H9 (cell line): Measurements from ENCODE around the gene NKAIN2. TPM values are rescaled to one million over a fixed set of nuclear protein-coding genes. Genes with fewer than 3 reads are reported as not detected.

ENCODE experiments used
- DNase-seq: peaks from one replicate; pipeline ENCODE4 v3.0.0-alpha.2; 2017
- H2AFZ ChIP-seq: one replicate; pipeline ENCODE4 v1.6.1; 2013; ENCODE audit warnings: mild to moderate bottlenecking, low read length, control low read depth, moderate library complexity
- H2AK5ac ChIP-seq: 2 replicates; pipeline ENCODE4 v1.6.1; 2013; ENCODE audit warnings: low read length, control low read depth, mixed read lengths; ENCODE audit not compliant: insufficient read length
- H2BK120ac ChIP-seq: one replicate; pipeline ENCODE4 v1.6.1; 2013; ENCODE audit warnings: low read depth, mild to moderate bottlenecking, low read length, control low read depth, inconsistent platforms; ENCODE audit not compliant: poor library complexity, severe bottlenecking
- H2BK12ac ChIP-seq: 2 replicates; pipeline ENCODE4 v1.6.1; 2013; ENCODE audit warnings: low read length, control low read depth, mixed read lengths, low read depth; ENCODE audit not compliant: insufficient read length
- H2BK15ac ChIP-seq: 2 replicates; pipeline ENCODE4 v1.6.1; 2013; ENCODE audit warnings: low read depth, low read length, control low read depth
- H2BK20ac ChIP-seq: one replicate; pipeline ENCODE4 v1.6.1; 2013; ENCODE audit warnings: low read depth, mild to moderate bottlenecking, low read length, control low read depth, inconsistent platforms; ENCODE audit not compliant: poor library complexity, severe bottlenecking
- H2BK5ac ChIP-seq: 2 replicates; pipeline ENCODE4 v1.6.1; 2013; ENCODE audit warnings: low read length, control low read depth, mixed read lengths; ENCODE audit not compliant: insufficient read length
- H3K14ac ChIP-seq: 2 replicates; pipeline ENCODE4 v1.6.1; 2013; ENCODE audit warnings: low read length, control low read depth; ENCODE audit not compliant: insufficient read depth
- H3K18ac ChIP-seq: 2 replicates; pipeline ENCODE4 v1.6.1; 2013; ENCODE audit warnings: low read depth, mild to moderate bottlenecking, mixed read lengths, low read length, control low read depth; ENCODE audit not compliant: insufficient read length
- H3K23ac ChIP-seq: 2 replicates; pipeline ENCODE4 v1.6.1; 2013; ENCODE audit warnings: low read length, control low read depth, mixed read lengths, low read depth; ENCODE audit not compliant: insufficient read length
- H3K23me2 ChIP-seq: 2 replicates; pipeline ENCODE4 v1.6.1; 2013; ENCODE audit warnings: low read depth, mild to moderate bottlenecking, mixed read lengths, low read length, control low read depth; ENCODE audit not compliant: insufficient read length, poor library complexity, severe bottlenecking
- H3K27ac ChIP-seq: 2 replicates; pipeline ENCODE4 v1.5.1; 2013; ENCODE audit warnings: low read length, control low read depth, mixed read lengths, low read depth; ENCODE audit not compliant: insufficient read length
- H3K27me3 ChIP-seq: 2 replicates; pipeline ENCODE4 v1.6.1; 2013; ENCODE audit warnings: low read length, control low read depth, inconsistent platforms; ENCODE audit not compliant: insufficient read depth
- H3K4ac ChIP-seq: 2 replicates; pipeline ENCODE4 v1.6.1; 2013; ENCODE audit warnings: low read depth, mild to moderate bottlenecking, control low read depth, inconsistent platforms, low read length, moderate library complexity
- H3K4me1 ChIP-seq: 2 replicates; pipeline ENCODE4 v1.6.1; 2013; ENCODE audit warnings: low read length, control low read depth, inconsistent platforms; ENCODE audit not compliant: insufficient read depth
- H3K4me2 ChIP-seq: 2 replicates; pipeline ENCODE4 v1.6.1; 2013; ENCODE audit warnings: low read length, control low read depth, mixed read lengths; ENCODE audit not compliant: insufficient read length, insufficient read depth
- H3K56ac ChIP-seq: 2 replicates; pipeline ENCODE4 v1.6.1; 2013; ENCODE audit warnings: low read depth, mild to moderate bottlenecking, mixed read lengths, low read length, control low read depth; ENCODE audit not compliant: insufficient read length
- H3K79me1 ChIP-seq: 2 replicates; pipeline ENCODE4 v1.6.1; 2013; ENCODE audit warnings: low read depth, mild to moderate bottlenecking, moderate library complexity, low read length, control low read depth, inconsistent platforms; ENCODE audit not compliant: insufficient read depth, poor library complexity, severe bottlenecking
- H3K79me2 ChIP-seq: 2 replicates; pipeline ENCODE4 v1.6.1; 2013; ENCODE audit warnings: low read length, control low read depth, inconsistent platforms; ENCODE audit not compliant: insufficient read depth
- H3K9ac ChIP-seq: 2 replicates; pipeline ENCODE4 v1.6.1; 2013; ENCODE audit warnings: low read length, control low read depth, mixed read lengths; ENCODE audit not compliant: insufficient read length; ENCODE audit errors: extremely low read depth
- H3K9me3 ChIP-seq: one replicate; pipeline ENCODE4 v1.6.1; 2013; ENCODE audit warnings: low read depth, low read length, inconsistent platforms; ENCODE audit not compliant: control insufficient read depth
- H3T11ph ChIP-seq: one replicate; pipeline ENCODE4 v1.6.1; 2013; ENCODE audit warnings: mild to moderate bottlenecking, low read length, control low read depth, inconsistent platforms
- H4K20me1 ChIP-seq: one replicate; pipeline ENCODE4 v1.6.1; 2013; ENCODE audit not compliant: control insufficient read depth, insufficient read length, insufficient read depth
- H4K5ac ChIP-seq: 2 replicates; pipeline ENCODE4 v1.6.1; 2013; ENCODE audit warnings: low read depth, mild to moderate bottlenecking, mixed read lengths, low read length, control low read depth; ENCODE audit not compliant: insufficient read length
- H4K8ac ChIP-seq: replicated peaks from 2 replicates; pipeline ENCODE4 v1.6.1; 2013; ENCODE audit warnings: low read length, control low read depth, mixed read lengths, low read depth; ENCODE audit not compliant: insufficient read length
- H4K91ac ChIP-seq: 2 replicates; pipeline ENCODE4 v1.6.1; 2013; ENCODE audit warnings: low read depth, mild to moderate bottlenecking, moderate library complexity, mixed read lengths, low read length, control low read depth; ENCODE audit not compliant: insufficient read length
- H3K27ac Mint-ChIP-seq, 3 experiments: 2 replicates in 2 of 3; 3 replicates in 1 of 3; pipeline ENCODE4 v1.8.0; 2020 to 2021; ENCODE audit warnings: mixed read lengths in 3 of 3, mild to moderate bottlenecking in 1 of 3, moderate library complexity in 1 of 3
- H3K27me3 Mint-ChIP-seq: 2 replicates; pipeline ENCODE4 v1.8.0; 2021; ENCODE audit warnings: low read depth, mild to moderate bottlenecking, moderate library complexity, mixed read lengths
- H3K36me3 Mint-ChIP-seq, 3 experiments: 2 replicates in 2 of 3; 3 replicates in 1 of 3; pipeline ENCODE4 v1.8.0; 2020 to 2021; ENCODE audit warnings: low read depth in 3 of 3, mixed read lengths in 3 of 3; ENCODE audit not compliant: insufficient read depth in 1 of 3
- H3K4me1 Mint-ChIP-seq, 2 experiments: 2 replicates each; pipeline ENCODE4 v1.8.0; 2020; ENCODE audit warnings: mixed read lengths in 2 of 2
- H3K4me3 Mint-ChIP-seq, 2 experiments: 2 replicates in 1 of 2; 3 replicates in 1 of 2; pipeline ENCODE4 v1.8.0; 2020 to 2021; ENCODE audit warnings: mild to moderate bottlenecking in 2 of 2, mixed read lengths in 2 of 2, moderate library complexity in 1 of 2
- H3K9me3 Mint-ChIP-seq, 2 experiments: 2 replicates in 1 of 2; 3 replicates in 1 of 2; pipeline ENCODE4 v1.8.0; 2020; ENCODE audit warnings: mild to moderate bottlenecking in 2 of 2, mixed read lengths in 2 of 2, moderate library complexity in 1 of 2
- WGBS: extraction: QIAGEN DNeasy Blood & Tissue Kit; methylation state at CpG from one replicate; pipeline ENCODE4 v1.1.7; 2013; ENCODE audit warnings: missing lambda C conversion rate, low lambda C conversion rate, mixed read lengths; ENCODE audit not compliant: insufficient read length; ENCODE audit errors: extremely low coverage; 5-methylcytosine and 5-hydroxymethylcytosine counted together
- total RNA-seq: library from RNA; stranded (reverse); gene quantifications from 2 replicates; pipeline ENCODE4 v1.2.1, GENCODE V29; 2021
- TF ChIP-seq, protein P1 (sequence below): fragments of 200-600 bp; sonication (generic); conservative IDR thresholded peaks from 3 replicates; pipeline ENCODE4 v1.8.0; 2021; ENCODE audit warnings: antibody characterized with exemption, mild to moderate bottlenecking

NKAIN2 gene
- total RNA-seq, 1 experiment from 2014 or later: 0.17 TPM

DNA sequence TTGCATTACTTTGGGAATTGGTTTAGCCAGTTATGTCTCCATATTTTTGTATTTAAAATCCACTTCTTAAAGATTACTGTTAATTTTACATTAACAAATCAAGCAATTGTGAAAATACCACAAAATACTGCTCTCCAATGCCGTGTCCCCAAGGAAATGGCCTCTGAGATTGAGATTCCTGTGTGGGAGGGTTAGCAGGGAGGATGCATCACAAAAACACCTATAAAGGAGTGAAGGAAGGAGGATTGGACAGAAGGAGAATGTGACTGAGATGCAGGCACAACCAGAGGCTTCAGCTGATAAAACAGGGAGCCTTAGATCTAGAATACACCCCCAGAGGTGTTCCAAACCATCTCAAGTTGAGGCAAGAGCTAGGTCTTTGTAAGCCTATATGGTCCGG lies 34.2 kb upstream of the NKAIN2 start:
- Histone ChIP-seq H3K27ac (peak overlapping the region; percentile 78), H3K9me3 (no peaks in the 10 kb centered on the region), H2BK12ac (no peak overlapping the region), H3K9ac (no peak overlapping the region), H3K4ac (no peak overlapping the region), H4K5ac (no peak overlapping the region), H4K8ac (no peak overlapping the region), H2BK120ac (no peak overlapping the region), H2BK20ac (no peak overlapping the region), H2AFZ (no peak overlapping the region), H3K56ac (no peak overlapping the region), H3K27me3 (no peaks in the 10 kb centered on the region), H3K79me2 (no peaks in the 10 kb centered on the region), H2BK15ac (no peak overlapping the region), H3K4me2 (no peak overlapping the region), H3K14ac (no peak overlapping the region), H3K18ac (no peak overlapping the region), H3K4me1 (peaks cover 14% of the 10 kb centered on the region), H3T11ph (no peak overlapping the region), H4K91ac (no peak overlapping the region), H3K23me2 (no peaks in the 10 kb centered on the region), H3K79me1 (no peaks in the 10 kb centered on the region), H2AK5ac (no peak overlapping the region), H2BK5ac (no peak overlapping the region), H3K23ac (no peak overlapping the region), H4K20me1 (no peaks in the 10 kb centered on the region)
- Mint-ChIP-seq H3K4me3 (no peak overlapping the region; a peak in 1 of 5 replicates), H3K4me1 (peaks cover 40% of the 10 kb centered on the region in 2 experiments), H3K27ac (peak overlapping the region; percentile 95 to 98 (median 97)), H3K9me3 (no peaks in the 10 kb centered on the region), H3K36me3 (peaks cover 0 to 6% (median 2%) of the 10 kb centered on the region in 3 experiments; a peak in 3 of 7 replicates), H3K27me3 (no peaks in the 10 kb centered on the region)
- no peak for DNase-seq
- TF ChIP-seq, protein P1, sequence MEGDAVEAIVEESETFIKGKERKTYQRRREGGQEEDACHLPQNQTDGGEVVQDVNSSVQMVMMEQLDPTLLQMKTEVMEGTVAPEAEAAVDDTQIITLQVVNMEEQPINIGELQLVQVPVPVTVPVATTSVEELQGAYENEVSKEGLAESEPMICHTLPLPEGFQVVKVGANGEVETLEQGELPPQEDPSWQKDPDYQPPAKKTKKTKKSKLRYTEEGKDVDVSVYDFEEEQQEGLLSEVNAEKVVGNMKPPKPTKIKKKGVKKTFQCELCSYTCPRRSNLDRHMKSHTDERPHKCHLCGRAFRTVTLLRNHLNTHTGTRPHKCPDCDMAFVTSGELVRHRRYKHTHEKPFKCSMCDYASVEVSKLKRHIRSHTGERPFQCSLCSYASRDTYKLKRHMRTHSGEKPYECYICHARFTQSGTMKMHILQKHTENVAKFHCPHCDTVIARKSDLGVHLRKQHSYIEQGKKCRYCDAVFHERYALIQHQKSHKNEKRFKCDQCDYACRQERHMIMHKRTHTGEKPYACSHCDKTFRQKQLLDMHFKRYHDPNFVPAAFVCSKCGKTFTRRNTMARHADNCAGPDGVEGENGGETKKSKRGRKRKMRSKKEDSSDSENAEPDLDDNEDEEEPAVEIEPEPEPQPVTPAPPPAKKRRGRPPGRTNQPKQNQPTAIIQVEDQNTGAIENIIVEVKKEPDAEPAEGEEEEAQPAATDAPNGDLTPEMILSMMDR: no peak
- no CpG with 5 or more reads among the region's 2 CpGs for WGBS
